Erythroblast (primary cell): ENCODE data around the gene ITPR2.

Experiments
- GATA1 ChIP-seq: IDR thresholded peaks from 2 replicates; pipeline ENCODE4 v1.6.1; 2011; ENCODE audit warnings: low read depth, mild to moderate bottlenecking, control low read depth, low read length, moderate library complexity
- POLR2A ChIP-seq: IDR thresholded peaks from 2 replicates; pipeline ENCODE4 v1.6.1; 2011; ENCODE audit warnings: mild to moderate bottlenecking, low read length

- TF ChIP-seq POLR2A (no peak), GATA1 (no peak)
These were observed 281.6 kb downstream of the ITPR2 start for GRCh38 chr12:26551385-26551784.
